22Rv1 (cell line): ENCODE results near the gene HOXC12.

Experiments used
- CTCF ChIP-seq: fragments of 450-650 bp; IDR thresholded peaks from 2 replicates; pipeline ENCODE4 v1.5.1; 2017; ENCODE audit warnings: mild to moderate bottlenecking
- ZFX ChIP-seq: fragments of 450-650 bp; IDR thresholded peaks from 2 replicates; pipeline ENCODE4 v1.6.1; 2017; ENCODE audit warnings: antibody characterized with exemption, borderline replicate concordance

GRCh38 chr12:53981634-53982565 is 27.2 kb downstream of the HOXC12 start:
- TF ChIP-seq CTCF (no peak), ZFX (no peak)
